Esophagus muscularis mucosa (tissue), 4 donors: ENCODE data around the gene MAGEB2. TPM values are rescaled to one million over a fixed set of nuclear protein-coding genes. Genes with fewer than 3 reads are reported as not detected.

ENCODE experiments used
- DNase-seq: peaks from one replicate; pipeline ENCODE4 v3.0.0-alpha.2; 2017; ENCODE audit errors: extremely low spot score
- H3K27ac ChIP-seq, 4 donors: fragments of 200-600 bp; sonication (generic); replicated peaks in 1 of 4; 1 replicate in 3 of 4; 2 replicates in 1 of 4; pipeline ENCODE4 v1.5.1; 2016 to 2019; ENCODE audit warnings: mild to moderate bottlenecking in 1 of 4
- H3K27me3 ChIP-seq, 4 donors: fragments of 200-600 bp; sonication (generic); one replicate each; pipeline versions ENCODE4 v1.5.1 to v1.6.0; 2016 to 2019
- H3K36me3 ChIP-seq, 4 donors: fragments of 200-600 bp; sonication (generic); one replicate each; pipeline ENCODE4 v1.5.1; 2016 to 2019
- H3K4me1 ChIP-seq, 4 donors: fragments of 200-600 bp; sonication (generic); one replicate each; pipeline ENCODE4 v1.5.1; 2016 to 2019
- H3K4me3 ChIP-seq, 4 donors: fragments of 200-600 bp; sonication (generic); 1 replicate in 2 of 4; 2 replicates in 2 of 4; pipeline ENCODE4 v1.5.1; 2016 to 2019; ENCODE audit warnings: mild to moderate bottlenecking in 4 of 4, moderate library complexity in 1 of 4
- H3K9me3 ChIP-seq, 4 donors: fragments of 200-600 bp; sonication (generic); 1 replicate in 3 of 4; 2 replicates in 1 of 4; pipeline ENCODE4 v1.5.1; 2016 to 2019
- EP300 ChIP-seq: sonication (generic); formaldehyde crosslinking; IDR thresholded peaks from one replicate; pipeline ENCODE4 v1.6.1; 2017; ENCODE audit warnings: antibody characterized with exemption
- POLR2A ChIP-seq: fragments of 450-650 bp; IDR thresholded peaks from one replicate; pipeline ENCODE4 v1.6.1; 2017; ENCODE audit warnings: antibody characterized with exemption, moderate library complexity, mild to moderate bottlenecking, low read depth
- POLR2AphosphoS5 ChIP-seq, 2 donors: sonication (generic); formaldehyde crosslinking; IDR thresholded peaks; one replicate each; pipeline ENCODE4 v1.6.1; 2017; ENCODE audit warnings: antibody characterized with exemption in 2 of 2
- WGBS: methylation state at CpG from one replicate; pipeline ENCODE4 v1.1.5; 2018; 5-methylcytosine and 5-hydroxymethylcytosine counted together
- intact Hi-C: fragments of 100-400 bp; cut with DNase I; formaldehyde crosslinking; loops from one replicate; pipeline ENCODE4 v1.15.1; 2023
- total RNA-seq, 4 donors: library from RNA; depleted of rRNA; stranded (reverse); fragments of >200 nt; gene quantifications; one replicate each; pipeline versions ENCODE4 v1.1.0 to v1.2.1, GENCODE V29; 2016

The MAGEB2 gene
- total RNA-seq, 4 donors from 2014 or later: not detected

DNA sequence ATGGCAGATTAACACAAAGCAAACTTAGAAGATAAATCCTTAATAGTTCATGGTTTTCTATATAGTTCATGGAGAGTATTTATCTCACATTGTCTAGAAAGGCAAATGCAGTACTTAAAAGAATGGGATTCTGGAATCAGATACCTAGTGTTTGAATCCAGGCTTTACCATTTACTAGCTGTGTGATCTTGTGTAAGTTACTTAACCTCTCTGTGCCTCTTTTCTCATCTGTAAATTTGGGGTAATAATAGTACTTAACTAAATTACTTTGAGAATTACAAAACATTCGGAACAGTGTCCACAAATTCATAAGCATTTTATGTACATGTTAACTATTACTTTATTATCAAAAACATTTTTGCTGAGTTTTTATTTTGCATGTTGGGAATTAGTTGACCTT is 47.4 kb downstream of the MAGEB2 start:
- H3K27ac ChIP-seq: no peak overlapping the region
- no peaks in the 10 kb centered on the region for H3K4me1 ChIP-seq
- DNase-seq: no peak
- no peaks in the 10 kb centered on the region for H3K9me3 ChIP-seq
- WGBS: 64% methylated on average over 1 of the region's 1 CpG
- H3K36me3 ChIP-seq: no peaks in the 10 kb centered on the region
- intact Hi-C loops: no loop called here
- TF ChIP-seq EP300: no peak
- no peak for TF ChIP-seq POLR2A
- TF ChIP-seq POLR2AphosphoS5 (IDR thresholded peaks at IDR 0.05): no peak
- H3K27me3 ChIP-seq: no peaks in the 10 kb centered on the region
- H3K4me3 ChIP-seq: no peak overlapping the region

Other genes with a start within 250 kb of the MAGEB2 start
- gene MAGEB3, start 15.1 kb downstream of the MAGEB2 start, total RNA-seq: not detected
- gene MAGEB4, start 26.4 kb downstream of the MAGEB2 start, total RNA-seq: not detected
- gene MAGEB1, start 31.6 kb downstream of the MAGEB2 start, total RNA-seq: not detected
- gene NR0B1, start 93.8 kb downstream of the MAGEB2 start, total RNA-seq: not detected